GM10847 (cell line): ENCODE data around the gene LRRC3B.

ENCODE experiments used
- POLR2A ChIP-seq: IDR thresholded peaks from 2 replicates; pipeline ENCODE4 v1.6.1; 2011; ENCODE audit not compliant: insufficient read length; ENCODE audit errors: extremely low read depth

LRRC3B gene

GRCh38 chr3:26657348-26657976 is 34.9 kb downstream of the LRRC3B start:
- TF ChIP-seq POLR2A, result no peak

- TF ChIP-seq POLR2A, result no peak
Observed at GRCh38 chr3:26668171-26668570, 45.6 kb downstream of the LRRC3B start.

DNA sequence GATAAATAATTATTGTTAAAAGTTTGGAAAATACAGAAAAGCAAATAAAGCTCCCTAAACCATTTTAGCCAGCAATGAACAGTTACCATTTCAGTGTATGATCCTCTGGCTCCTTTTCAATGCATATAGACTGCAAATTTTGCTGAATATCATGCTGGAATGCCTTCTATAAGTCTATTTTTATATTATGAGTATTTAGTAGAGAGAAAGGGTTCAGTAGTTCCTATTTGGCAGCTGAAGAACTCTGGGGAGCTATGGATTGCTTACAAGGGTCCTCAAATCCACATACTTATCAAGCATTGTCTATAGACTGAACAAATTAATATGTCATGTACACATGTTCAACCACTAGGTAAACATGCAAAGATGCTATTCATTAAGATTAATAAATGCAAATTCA is 46.1 kb downstream of the LRRC3B start:
- TF ChIP-seq POLR2A, result no peak

DNA sequence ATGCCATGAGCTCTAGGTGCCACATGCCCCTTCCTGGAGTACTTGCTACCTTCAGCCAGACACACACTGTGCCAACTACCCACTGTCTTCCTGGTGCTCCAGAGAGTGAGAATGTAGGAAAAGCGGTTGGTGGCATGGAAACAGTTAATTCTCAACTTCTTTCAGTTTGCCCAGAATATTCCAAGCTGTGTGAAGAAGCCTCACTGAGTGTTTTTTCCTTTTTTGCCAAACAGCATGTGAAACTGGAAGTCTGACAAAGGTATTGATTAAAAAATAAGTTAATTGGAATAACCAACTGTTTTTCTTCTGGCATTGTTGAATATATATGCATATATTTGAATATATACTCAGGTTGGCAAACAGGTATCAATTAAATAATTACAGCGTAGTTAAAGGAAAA is 52.8 kb downstream of the LRRC3B start:
- no peak for TF ChIP-seq POLR2A

DNA sequence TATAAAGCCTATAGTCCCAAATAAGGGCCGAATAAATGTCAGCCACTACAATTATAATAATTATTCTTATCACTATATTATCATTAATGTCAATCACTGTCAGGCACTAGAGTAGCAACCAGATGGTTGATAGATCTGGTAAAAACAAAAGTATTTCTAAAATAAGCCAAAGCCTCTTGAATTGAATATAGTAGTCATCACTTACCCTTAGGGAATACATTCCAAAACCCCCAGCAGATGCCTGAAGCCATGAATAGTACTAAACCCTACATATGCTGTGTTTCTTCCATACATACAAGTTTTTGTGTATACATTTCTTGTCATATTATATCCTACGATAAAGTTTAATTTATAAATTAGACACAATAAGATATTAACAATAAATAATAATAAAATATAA is 59.1 kb downstream of the LRRC3B start:
- TF ChIP-seq POLR2A, result no peak

DNA sequence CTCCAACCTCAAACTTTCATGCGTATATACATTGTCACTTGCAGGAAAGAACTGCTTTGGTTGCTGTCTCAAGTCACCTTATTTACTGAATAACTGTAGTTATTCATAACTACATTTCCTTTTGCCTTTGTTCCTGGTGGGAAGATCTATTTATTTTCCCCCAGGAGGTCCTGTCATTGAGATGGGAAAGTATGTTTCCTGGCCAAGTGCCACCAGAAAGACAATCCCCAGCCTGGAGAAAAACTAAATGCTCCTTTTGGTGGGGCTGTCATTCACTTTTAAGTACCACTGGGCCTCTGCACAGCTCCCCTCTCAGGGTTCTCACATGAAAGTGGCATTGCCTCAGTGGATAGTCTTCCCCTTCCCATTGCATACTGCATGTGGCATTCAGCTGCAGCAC is 59.8 kb downstream of the LRRC3B start:
- no peak for TF ChIP-seq POLR2A

DNA sequence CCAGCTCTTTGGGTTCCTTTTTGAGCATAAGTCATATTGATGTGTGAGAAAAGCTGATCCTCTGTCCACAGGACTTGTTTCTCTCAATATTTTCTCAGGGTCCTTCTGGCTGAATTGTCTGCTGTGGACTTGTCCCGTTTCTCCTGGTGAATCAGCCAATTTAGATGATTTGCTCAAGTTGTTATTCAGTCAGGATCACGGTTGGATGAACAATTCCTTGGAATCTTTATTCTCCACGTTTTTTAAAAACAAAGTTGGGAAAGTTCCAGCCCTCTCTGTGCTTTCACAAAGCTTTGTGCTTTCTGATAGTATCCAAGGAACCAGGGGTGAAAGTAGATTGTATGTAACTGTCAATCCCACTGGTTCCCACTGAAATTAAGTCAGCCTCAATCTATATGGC is 61.3 kb downstream of the LRRC3B start:
- TF ChIP-seq POLR2A, result no peak

- TF ChIP-seq POLR2A, result no peak
Observed at GRCh38 chr3:26687466-26687865, 64.9 kb downstream of the LRRC3B start.

DNA sequence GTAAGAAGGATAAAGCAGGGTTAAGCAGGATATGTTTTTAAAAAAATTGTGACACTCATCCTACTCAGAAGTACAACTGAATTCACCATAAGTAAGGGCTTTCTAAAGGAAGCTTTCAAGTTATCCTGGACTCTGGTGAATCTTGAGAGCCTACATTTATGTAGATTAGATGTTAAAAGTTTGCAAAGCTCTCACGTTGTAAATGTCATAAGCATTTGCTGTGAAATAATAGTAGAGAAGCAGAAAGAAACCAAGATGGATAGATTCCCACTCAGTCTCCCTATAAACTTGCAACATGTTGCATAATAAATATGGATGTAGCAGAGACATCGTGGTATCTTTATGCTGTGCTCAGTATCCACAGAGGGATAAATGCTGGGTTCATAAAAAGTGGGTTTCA is 77.0 kb downstream of the LRRC3B start:
- TF ChIP-seq POLR2A, result no peak

DNA sequence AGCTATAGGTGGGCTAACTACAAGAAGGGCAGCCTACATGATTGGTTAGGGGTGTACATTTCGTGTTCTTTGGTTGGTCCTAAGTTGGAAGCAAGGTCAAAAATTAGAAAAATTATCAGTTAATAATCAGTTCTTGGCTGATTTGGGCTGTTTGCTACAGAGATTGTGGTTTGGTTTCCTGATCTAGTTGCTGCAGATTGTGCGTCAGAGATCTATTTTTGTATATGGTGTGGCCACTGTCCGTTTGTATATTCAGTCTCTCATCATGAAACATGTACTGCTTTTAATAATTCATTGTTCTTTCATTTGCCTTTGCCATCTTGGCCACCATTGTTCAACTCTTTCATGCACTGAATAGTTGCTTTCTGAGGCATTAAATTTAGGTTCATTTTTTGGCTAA is 80.9 kb downstream of the LRRC3B start:
- TF ChIP-seq POLR2A, result no peak

- TF ChIP-seq POLR2A, result no peak
Observed at GRCh38 chr3:26704736-26705135, 82.2 kb downstream of the LRRC3B start.

DNA sequence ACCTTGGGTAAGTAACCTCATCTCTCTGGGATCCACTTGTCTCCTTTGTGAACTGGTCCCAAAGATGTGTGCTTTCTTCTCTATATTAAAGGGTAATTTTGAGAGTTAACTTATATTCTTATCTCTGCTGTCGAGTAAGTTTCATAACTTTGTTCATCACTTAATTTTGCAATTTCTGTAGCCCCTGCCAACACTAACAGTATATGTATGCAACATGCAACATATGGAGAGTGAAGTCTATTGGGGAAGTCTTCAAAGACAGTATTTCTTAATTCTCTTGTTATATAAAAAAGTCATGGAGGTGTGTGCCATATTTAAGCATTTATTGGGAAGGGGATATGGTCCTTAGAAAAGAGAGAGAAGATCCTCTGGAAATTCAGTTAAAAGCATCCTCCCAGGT is 85.9 kb downstream of the LRRC3B start:
- no peak for TF ChIP-seq POLR2A

DNA sequence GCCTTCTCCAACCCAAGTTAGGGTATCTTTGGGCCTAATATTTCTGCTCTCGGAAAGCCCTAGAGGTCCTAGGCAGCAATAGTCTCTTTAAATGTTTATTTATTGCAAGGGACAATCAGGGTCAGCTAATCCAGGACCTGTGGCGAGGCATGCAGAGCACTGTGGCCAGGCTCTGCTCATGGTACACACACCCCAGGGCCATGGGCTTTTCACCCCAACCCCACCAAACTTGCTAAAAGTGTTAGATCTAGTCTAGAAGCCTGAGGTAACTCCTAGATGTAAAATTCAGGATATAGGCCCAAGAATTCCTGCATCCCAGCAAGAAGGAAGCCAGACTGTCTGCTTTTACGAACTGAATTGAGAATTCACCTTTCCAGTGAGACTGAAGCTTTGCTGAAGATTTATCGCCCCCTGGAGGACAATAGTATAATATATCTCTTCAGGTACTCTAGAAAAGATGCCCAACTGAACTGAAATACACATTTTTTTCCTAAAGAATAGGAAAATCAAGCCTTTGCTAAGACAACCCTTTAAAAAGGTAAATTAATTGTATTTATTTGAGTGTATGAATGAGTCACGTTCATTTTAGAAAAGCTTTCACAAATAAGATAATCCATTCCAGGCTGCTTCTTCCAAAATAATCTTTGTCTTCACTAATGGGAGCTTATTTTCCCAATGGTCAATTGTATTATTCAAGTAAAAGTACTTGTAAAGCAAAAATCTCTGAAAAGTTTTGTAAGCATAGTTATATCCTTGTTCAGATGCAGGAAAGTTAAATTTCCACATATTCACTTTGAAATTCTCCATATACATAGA is 89.8 kb downstream of the LRRC3B start:
- no peak for TF ChIP-seq POLR2A

DNA sequence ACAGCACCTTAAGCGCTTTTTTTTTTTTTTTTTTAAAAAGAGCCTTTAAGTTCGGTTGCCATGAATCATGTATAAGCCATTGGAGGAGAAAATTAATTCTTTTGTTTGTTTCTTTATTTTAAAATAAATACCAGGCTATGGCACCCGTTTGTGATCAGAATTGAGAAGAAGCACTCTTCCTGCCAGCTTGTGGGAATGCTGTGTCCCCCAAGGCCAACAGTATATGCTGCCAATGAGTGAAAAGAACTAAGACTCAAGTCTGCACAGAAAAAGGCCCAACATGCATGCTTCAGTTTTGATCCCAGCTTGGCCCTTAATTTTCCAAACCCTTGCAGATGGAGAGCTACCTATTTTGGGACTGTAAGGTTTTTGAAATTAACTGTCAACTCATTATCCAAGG is 90.5 kb downstream of the LRRC3B start:
- no peak for TF ChIP-seq POLR2A

- TF ChIP-seq POLR2A, result no peak
Observed at GRCh38 chr3:26714485-26714884, 91.9 kb downstream of the LRRC3B start.

DNA sequence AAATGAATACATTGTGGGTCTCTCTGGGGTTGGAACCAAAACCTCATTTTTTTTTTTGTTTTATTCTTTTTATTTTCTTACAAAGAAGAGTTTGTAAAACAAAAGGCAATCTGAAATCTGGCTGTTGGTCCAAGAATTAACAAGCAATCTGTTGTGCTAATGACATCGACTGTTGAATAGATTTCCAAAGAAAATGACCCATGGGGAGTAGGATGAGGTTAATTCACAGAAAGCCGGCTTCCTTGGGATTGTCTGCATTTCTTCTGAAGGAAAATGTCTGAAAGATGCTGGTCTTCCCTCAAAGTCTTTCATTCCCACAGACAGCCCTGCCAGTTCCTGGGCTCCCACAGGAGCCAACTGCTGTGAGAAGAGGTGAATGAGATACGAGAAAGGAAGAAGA is 92.9 kb downstream of the LRRC3B start:
- TF ChIP-seq POLR2A, result no peak

DNA sequence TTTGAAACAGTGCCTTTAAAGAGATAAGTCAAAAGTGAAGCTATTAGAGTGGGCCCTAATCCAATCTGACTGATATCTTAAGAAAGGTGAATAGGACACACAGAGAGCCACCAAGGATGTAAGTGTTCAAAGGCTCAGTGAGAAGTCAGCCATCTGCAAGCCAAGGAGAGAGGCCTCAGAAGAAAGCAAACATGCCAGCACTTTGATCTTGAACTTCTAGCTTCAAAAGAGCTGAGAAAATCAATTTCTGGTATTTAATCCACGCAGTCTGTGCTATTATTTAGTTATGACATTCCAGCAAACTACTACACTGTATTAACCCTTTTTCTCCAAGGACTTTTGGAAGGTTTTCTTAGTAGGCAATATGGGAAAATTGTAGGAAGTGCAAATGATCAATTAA is 95.7 kb downstream of the LRRC3B start:
- TF ChIP-seq POLR2A, result no peak
